HL-60 (cell line): Measurements from ENCODE around the gene KCNH1.
A peak's percentile ranks its signal among the peaks of the same experiment; 100 is the strongest.
"Not testable (repeated sequence)": the region's sequence is repeated elsewhere in the genome, so short reads cannot be mapped to it uniquely, and the experiment has no call there.

Experiments used
- DNase-seq, 2 experiments: peaks; one replicate each; pipeline ENCODE4 v3.0.0-alpha.2; 2010 to 2020; ENCODE audit warnings: low read depth in 1 of 2, low spot score in 1 of 2
- H3K27ac ChIP-seq: fragments of 250-450 bp; sonication (Bioruptor Pico); replicated peaks from 2 replicates; pipeline ENCODE4 v1.5.1; 2020; ENCODE audit warnings: mild to moderate bottlenecking, moderate library complexity
- H3K27me3 ChIP-seq: fragments of 250-450 bp; sonication (Bioruptor Pico); 2 replicates; pipeline ENCODE4 v1.5.1; 2021; ENCODE audit warnings: mild to moderate bottlenecking, moderate library complexity; ENCODE audit not compliant: insufficient read depth, poor library complexity, severe bottlenecking
- H3K4me3 ChIP-seq: replicated peaks from 2 replicates; pipeline ENCODE4 v1.5.1; 2011; ENCODE audit warnings: mild to moderate bottlenecking, control low read depth, low read length; ENCODE audit not compliant: insufficient read depth
- CTCF ChIP-seq: IDR thresholded peaks from one replicate; pipeline ENCODE4 v1.5.1; 2011; ENCODE audit warnings: low read length, control low read depth, inconsistent platforms; ENCODE audit not compliant: insufficient read depth
- GABPA ChIP-seq: IDR thresholded peaks from 2 replicates; pipeline ENCODE4 v1.6.1; 2012; ENCODE audit warnings: low read depth
- POLR2AphosphoS5 ChIP-seq: IDR thresholded peaks from 2 replicates; pipeline ENCODE4 v1.6.1; 2012; ENCODE audit warnings: low read depth
- REST ChIP-seq: IDR thresholded peaks from 2 replicates; pipeline ENCODE4 v1.6.1; 2012; ENCODE audit warnings: low read depth; ENCODE audit not compliant: insufficient replicate concordance
- SPI1 ChIP-seq: IDR thresholded peaks from 2 replicates; pipeline ENCODE4 v1.6.1; 2012; ENCODE audit warnings: low read depth, mild to moderate bottlenecking, borderline replicate concordance

KCNH1 gene

GRCh38 chr1:210978316-210978973 lies 155.5 kb downstream of the KCNH1 start:
- no peak for DNase-seq
- no peaks in the 10 kb centered on the region for H3K27me3 ChIP-seq
- no peak overlapping the region for H3K27ac ChIP-seq
- no peak overlapping the region for H3K4me3 ChIP-seq
- TF ChIP-seq SPI1, result no peak
- TF ChIP-seq REST, result no peak
- no peak for TF ChIP-seq POLR2AphosphoS5
- no peak for TF ChIP-seq GABPA
- TF ChIP-seq CTCF, result no peak

- no peak for TF ChIP-seq CTCF
- no peak for TF ChIP-seq REST
- TF ChIP-seq POLR2AphosphoS5, result no peak
- TF ChIP-seq SPI1, result no peak
- no peak for TF ChIP-seq GABPA
- no peak overlapping the region for H3K4me3 ChIP-seq
- H3K27me3 ChIP-seq, result no peaks in the 10 kb centered on the region
- no peak overlapping the region for H3K27ac ChIP-seq
- DNase-seq, result no peak
These were observed 182.7 kb downstream of the KCNH1 start for GRCh38 chr1:210951279-210951678.

GRCh38 chr1:210949940-210950546 lies 183.9 kb downstream of the KCNH1 start:
- not testable (repeated sequence) for H3K4me3 ChIP-seq, H3K27ac ChIP-seq, H3K27me3 ChIP-seq
- peak; percentile 20 for TF ChIP-seq CTCF
- DNase-seq, result peak in 1 of 2 experiments; percentile 37

- no peak overlapping the region for H3K27ac ChIP-seq
- no peak overlapping the region for H3K4me3 ChIP-seq
- no peak for TF ChIP-seq CTCF
- TF ChIP-seq REST, result no peak
- TF ChIP-seq POLR2AphosphoS5, result no peak
- TF ChIP-seq SPI1, result no peak
- no peak for TF ChIP-seq GABPA
- DNase-seq, result no peak
- no peaks in the 10 kb centered on the region for H3K27me3 ChIP-seq
These were observed 184.5 kb downstream of the KCNH1 start for GRCh38 chr1:210949489-210949888.
